Retinal pigment epithelial cell (primary cell): ENCODE measurements around the gene DCUN1D2.

ENCODE experiments used
- DNase-seq: peaks from one replicate; pipeline ENCODE4 v3.0.0-alpha.2; 2010; ENCODE audit warnings: low read depth
- H3K4me3 ChIP-seq: 2 replicates; pipeline ENCODE4 v1.5.1; 2011; ENCODE audit warnings: mild to moderate bottlenecking, low read length, control low read depth, moderate library complexity
- CTCF ChIP-seq: conservative IDR thresholded peaks from 2 replicates; pipeline ENCODE4 v1.5.1; 2011; ENCODE audit warnings: low read depth, low read length, control low read depth, inconsistent platforms

Gene DCUN1D2

DNA sequence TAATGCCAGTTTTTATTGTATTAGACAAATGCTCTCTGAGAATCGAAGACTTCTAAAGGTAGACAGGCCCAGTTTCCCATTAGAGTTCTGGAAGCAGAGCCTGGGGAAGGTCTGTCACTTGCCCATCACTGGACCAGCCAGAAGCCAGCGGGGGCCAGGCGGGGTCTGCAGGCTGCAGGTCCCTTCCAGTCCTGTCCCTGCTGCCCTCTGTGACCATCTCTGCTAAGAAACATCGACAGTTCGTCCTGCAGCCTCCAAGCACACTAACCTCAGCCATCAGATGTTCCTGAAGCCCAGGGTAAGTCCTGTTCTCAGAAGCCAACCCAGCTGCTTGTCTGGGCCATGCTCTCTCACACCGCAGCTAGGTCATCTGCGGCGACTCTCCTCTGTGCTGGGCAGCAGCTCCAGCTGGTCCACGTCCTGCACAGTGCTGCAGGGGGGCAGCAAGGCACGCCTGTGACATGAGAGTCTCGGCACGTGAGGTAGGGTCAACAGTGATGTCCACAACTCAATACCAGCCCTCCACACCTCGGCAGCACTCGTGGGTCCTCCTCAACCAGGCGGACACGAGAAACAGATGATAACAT lies 34.3 kb downstream of the DCUN1D2 start:
- no peak overlapping the region for H3K4me3 ChIP-seq
- no peak for DNase-seq
- TF ChIP-seq CTCF: no peak

- no peak overlapping the region for H3K4me3 ChIP-seq
- no peak for TF ChIP-seq CTCF
- DNase-seq: no peak
Observed at GRCh38 chr13:113455384-113455783, 35.1 kb downstream of the DCUN1D2 start.

DNA sequence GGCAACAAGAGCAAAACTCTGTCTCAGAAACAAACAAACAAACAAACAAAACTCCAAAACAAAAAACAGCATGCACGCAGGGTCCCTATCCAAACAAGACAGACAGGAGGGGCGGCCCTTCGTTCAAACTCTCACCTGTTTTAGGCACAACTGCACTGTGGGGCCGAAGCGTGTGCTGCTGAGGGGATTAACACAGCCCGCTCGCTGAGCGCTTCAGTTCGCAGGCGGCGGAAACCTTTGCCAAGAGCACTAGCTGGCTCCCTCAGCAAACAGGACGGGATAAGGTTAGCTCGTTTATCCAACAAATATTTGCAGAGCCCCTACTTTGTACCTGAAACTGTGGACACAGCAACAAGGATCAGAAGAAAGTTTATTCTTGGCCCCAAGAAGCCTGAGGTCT lies 35.6 kb downstream of the DCUN1D2 start:
- no peak for DNase-seq
- no peak overlapping the region for H3K4me3 ChIP-seq
- no peak for TF ChIP-seq CTCF

DNA sequence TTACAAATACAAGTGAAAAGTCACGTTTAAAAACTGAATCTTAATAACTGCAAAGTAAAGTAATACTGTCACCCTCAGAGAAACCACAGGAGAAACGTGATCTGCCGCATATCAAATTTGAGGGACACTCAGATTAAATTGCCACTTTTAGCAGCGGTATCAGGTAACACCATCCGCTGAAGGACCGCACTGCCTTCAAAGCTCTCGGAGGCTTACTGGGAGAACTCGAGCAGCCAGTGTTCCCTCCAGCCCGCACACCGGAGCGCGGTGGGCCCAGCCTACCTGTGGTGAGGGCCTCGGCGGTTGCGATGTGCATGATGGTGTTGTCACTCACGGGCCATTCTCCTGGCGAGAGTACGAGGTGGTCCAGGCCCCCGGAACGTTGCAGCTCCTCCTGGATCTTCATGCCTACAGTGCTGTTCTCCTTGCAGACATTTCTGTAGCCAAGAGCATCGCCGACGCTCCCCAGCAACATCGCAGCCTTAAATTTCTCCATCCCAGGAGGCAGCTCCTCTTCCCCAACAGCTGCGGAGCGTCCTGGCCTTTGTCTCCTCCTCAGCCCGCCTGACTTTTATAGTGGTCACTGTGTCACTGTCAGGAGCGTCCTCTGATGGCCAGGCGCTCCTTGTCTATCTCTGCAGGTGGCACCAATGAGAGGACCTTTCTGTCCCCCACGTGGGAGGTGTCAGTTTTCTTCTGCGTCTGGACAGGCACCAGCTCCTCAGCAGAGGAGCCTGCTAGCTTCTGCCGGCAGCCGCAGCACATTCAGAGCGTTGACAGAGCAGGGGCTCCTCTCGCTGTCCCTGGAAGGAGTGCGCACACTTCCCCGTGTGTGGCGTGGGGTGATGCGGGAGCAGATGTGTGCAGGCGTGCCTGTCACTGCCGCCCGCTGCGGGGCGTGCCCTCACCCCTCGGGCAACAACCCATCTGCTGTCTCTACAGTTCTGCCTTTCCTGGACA lies 37.3 kb downstream of the DCUN1D2 start, which contains the start of gene ADPRHL1:
ADPRHL1 (minus strand) TSS at position 547 of the 960 bp plus-strand sequence; CDS start at position 496, 51 bp downstream.
- no peak for TF ChIP-seq CTCF
- no peak for DNase-seq
- H3K4me3 ChIP-seq: no peak within 1 kb of the TSS

DNA sequence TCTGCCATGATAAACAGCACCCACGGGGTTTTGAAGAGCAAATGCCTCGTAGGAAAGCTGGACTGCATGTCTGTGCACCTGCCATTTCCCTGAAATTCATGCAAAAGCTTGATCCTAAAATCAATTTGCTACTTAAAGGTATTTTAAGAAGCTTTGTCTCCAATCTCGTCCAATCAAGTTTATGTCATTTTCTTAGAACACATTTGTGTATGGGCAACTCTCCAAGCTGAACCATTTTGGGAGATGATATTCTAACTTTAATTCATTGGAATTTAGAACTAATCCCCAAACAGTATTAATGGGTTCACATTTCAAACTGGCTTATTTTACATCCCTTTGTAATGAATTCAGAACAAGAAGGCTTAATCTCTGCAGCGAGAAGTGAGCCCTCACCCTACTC lies 38.0 kb downstream of the DCUN1D2 start:
- DNase-seq: no peak
- no peak for TF ChIP-seq CTCF
- H3K4me3 ChIP-seq: no peak overlapping the region

GRCh38 chr13:113451951-113452421 lies 38.5 kb downstream of the DCUN1D2 start:
- TF ChIP-seq CTCF: no peak
- no peak for DNase-seq
- H3K4me3 ChIP-seq: no peak overlapping the region
